ENCODE results near the gene LRRC3B.

The LRRC3B gene

GRCh38 chr3:26714485-26714884 lies 91.9 kb downstream of the LRRC3B start:
- no peak for DNase-seq

- no peak for DNase-seq
Measured at GRCh38 chr3:26715431-26715830, 92.9 kb downstream of the LRRC3B start.

GRCh38 chr3:26718315-26718714 lies 95.7 kb downstream of the LRRC3B start:
- DNase-seq = no peak

- DNase-seq = no peak
Measured at GRCh38 chr3:26719134-26719533, 96.6 kb downstream of the LRRC3B start.

GRCh38 chr3:26721047-26721446 lies 98.5 kb downstream of the LRRC3B start:
- DNase-seq = no peak

- DNase-seq = no peak
Measured at GRCh38 chr3:26731843-26732242, 109.3 kb downstream of the LRRC3B start.

- DNase-seq = no peak
Measured at GRCh38 chr3:26750263-26750662, 127.7 kb downstream of the LRRC3B start.

GRCh38 chr3:26752466-26752865 lies 129.9 kb downstream of the LRRC3B start:
- DNase-seq = no peak

GRCh38 chr3:26753095-26753494 lies 130.5 kb downstream of the LRRC3B start:
- no peak for DNase-seq

- no peak for DNase-seq
Measured at GRCh38 chr3:26757978-26758377, 135.4 kb downstream of the LRRC3B start.
